ENCODE measurements around the gene CTSG. TPM values are rescaled to one million over a fixed set of nuclear protein-coding genes. Genes with fewer than 3 reads are reported as not detected.
"Not testable (repeated sequence)": the region's sequence is repeated elsewhere in the genome, so short reads cannot be mapped to it uniquely, and the experiment has no call there.

CTSG gene
- total RNA-seq, 1 experiment from 2014 or later, result not detected

- Mint-ChIP-seq H3K4me1 (ENCODE audit: low read depth, unreplicated experiment) (no peaks in the 10 kb centered on the region), H3K4me3 (ENCODE audit: unreplicated experiment) (no peak overlapping the region), H3K9me3 (ENCODE audit: unreplicated experiment) (no peaks in the 10 kb centered on the region), H3K27ac (ENCODE audit: unreplicated experiment) (no peak overlapping the region), H3K27me3 (ENCODE audit: insufficient read depth, unreplicated experiment) (peaks cover 11% of the 10 kb centered on the region), H3K36me3 (ENCODE audit: insufficient read depth, unreplicated experiment) (no peaks in the 10 kb centered on the region)
- Histone ChIP-seq H3K36me3 (ENCODE audit: control insufficient read depth, insufficient read depth, low read length) (no peaks in the 10 kb centered on the region), H3K27me3 (replicated peaks; ENCODE audit: control insufficient read depth, insufficient read depth, low read length) (no peaks in the 10 kb centered on the region), H3K4me3 (ENCODE audit: low read depth, low read length) (no peak overlapping the region), H3K4me1 (no peaks in the 10 kb centered on the region), H3K9me3 (no peaks in the 10 kb centered on the region)
- ChIA-PET POLR2A (no interaction called here), CTCF (no interaction called here)
- intact Hi-C loops (cut with micrococcal nuclease; ENCODE audit: unreplicated experiment), result no loop called here
- no peak for TF ChIP-seq CTCF (IDR thresholded peaks at IDR 0.05; ENCODE audit: insufficient read depth in 1 of 2, low read depth in 1 of 2, low read length in 1 of 2, severe bottlenecking in 1 of 2, unreplicated experiment in 1 of 2)
- DNase-seq, result no peak
- BruUV-seq (replicated peaks), result no TSS peak
Observed at GRCh38 chr14:24534286-24534685, 41.8 kb downstream of the CTSG start.

GRCh38 chr14:24525877-24526620 lies 50.0 kb downstream of the CTSG start:
- H3K27me3 ChIP-seq (replicated peaks; ENCODE audit: control insufficient read depth, insufficient read depth, low read length); H3K9me3 ChIP-seq; BruUV-seq (replicated peaks); H3K9me3 Mint-ChIP-seq (ENCODE audit: unreplicated experiment); H3K4me1 ChIP-seq; H3K36me3 ChIP-seq (ENCODE audit: control insufficient read depth, insufficient read depth, low read length); H3K36me3 Mint-ChIP-seq (ENCODE audit: insufficient read depth, unreplicated experiment); CTCF ChIA-PET; POLR2A ChIA-PET; intact Hi-C loops (cut with micrococcal nuclease; ENCODE audit: unreplicated experiment); H3K27me3 Mint-ChIP-seq (ENCODE audit: insufficient read depth, unreplicated experiment); H3K4me1 Mint-ChIP-seq (ENCODE audit: low read depth, unreplicated experiment): not testable (repeated sequence)
- H3K4me3 ChIP-seq (ENCODE audit: low read depth, low read length), result peak overlapping the region; percentile 24
- DNase-seq, result peak in 1 of 2 experiments; percentile 7
- Mint-ChIP-seq H3K4me3 (ENCODE audit: unreplicated experiment) (peak overlapping the region; percentile 81), H3K27ac (ENCODE audit: unreplicated experiment) (peak overlapping the region; percentile 57)

Other genes with a start within 250 kb of the CTSG start
- 0.57 and 0.60 TPM in 2 replicates for gene ADCY4, start 241.2 kb downstream of the CTSG start, total RNA-seq (2022)
- gene RIPK3, start 236.3 kb downstream of the CTSG start, total RNA-seq (2022), result 1.5 TPM in 2 replicates
- 0.84 and 0.88 TPM in 2 replicates for gene NFATC4, start 208.1 kb downstream of the CTSG start, total RNA-seq (2022)
- 5.9 and 6.1 TPM in 2 replicates for gene NYNRIN, start 177.2 kb downstream of the CTSG start, total RNA-seq (2022)
- 1.1 and 1.4 TPM in 2 replicates for gene CBLN3, start 146.6 kb downstream of the CTSG start, total RNA-seq (2022)
- gene KHNYN, start 146.3 kb downstream of the CTSG start, total RNA-seq (2022), result 50.0 and 50.5 TPM in 2 replicates
- gene SDR39U1, start 133.5 kb downstream of the CTSG start, total RNA-seq (2022), result 44.1 and 45.8 TPM in 2 replicates
- gene CMA1, start 68.0 kb downstream of the CTSG start, total RNA-seq (2022), result not detected in 2 replicates
- not detected in 2 replicates for gene GZMH, start 33.4 kb upstream of the CTSG start, total RNA-seq (2022)
- gene GZMB, start 57.9 kb upstream of the CTSG start, total RNA-seq (2022), result not detected in 2 replicates